DND-41 (cell line): ENCODE results near the gene GNAS-AS1.

Source experiments
- EZH2 ChIP-seq: IDR thresholded peaks from 3 replicates; pipeline ENCODE4 v1.6.1; 2012; ENCODE audit warnings: borderline replicate concordance, low read depth, mild to moderate bottlenecking, moderate library complexity, low read length, inconsistent platforms; ENCODE audit not compliant: severe bottlenecking
- TF ChIP-seq, protein P1 (sequence below): IDR thresholded peaks from 2 replicates; pipeline ENCODE4 v1.5.1; 2012; ENCODE audit warnings: borderline replicate concordance, low read length, moderate library complexity, mild to moderate bottlenecking; ENCODE audit not compliant: poor library complexity, severe bottlenecking; ENCODE audit errors: extremely low read depth

GRCh38 chr20:58795181-58795922 lies 55.4 kb downstream of the GNAS-AS1 start:
- TF ChIP-seq, protein P1, sequence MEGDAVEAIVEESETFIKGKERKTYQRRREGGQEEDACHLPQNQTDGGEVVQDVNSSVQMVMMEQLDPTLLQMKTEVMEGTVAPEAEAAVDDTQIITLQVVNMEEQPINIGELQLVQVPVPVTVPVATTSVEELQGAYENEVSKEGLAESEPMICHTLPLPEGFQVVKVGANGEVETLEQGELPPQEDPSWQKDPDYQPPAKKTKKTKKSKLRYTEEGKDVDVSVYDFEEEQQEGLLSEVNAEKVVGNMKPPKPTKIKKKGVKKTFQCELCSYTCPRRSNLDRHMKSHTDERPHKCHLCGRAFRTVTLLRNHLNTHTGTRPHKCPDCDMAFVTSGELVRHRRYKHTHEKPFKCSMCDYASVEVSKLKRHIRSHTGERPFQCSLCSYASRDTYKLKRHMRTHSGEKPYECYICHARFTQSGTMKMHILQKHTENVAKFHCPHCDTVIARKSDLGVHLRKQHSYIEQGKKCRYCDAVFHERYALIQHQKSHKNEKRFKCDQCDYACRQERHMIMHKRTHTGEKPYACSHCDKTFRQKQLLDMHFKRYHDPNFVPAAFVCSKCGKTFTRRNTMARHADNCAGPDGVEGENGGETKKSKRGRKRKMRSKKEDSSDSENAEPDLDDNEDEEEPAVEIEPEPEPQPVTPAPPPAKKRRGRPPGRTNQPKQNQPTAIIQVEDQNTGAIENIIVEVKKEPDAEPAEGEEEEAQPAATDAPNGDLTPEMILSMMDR: no peak
- no peak for TF ChIP-seq EZH2
